SHP77 treated with DMSO at 0.1 percent for 48 hours (cell line): Measurements from ENCODE around the gene CTDNEP1.

Source experiments
- DNase-seq: peaks from one replicate; lab custom pipeline; 2025; lab: John Stamatoyannopoulos, UW

CTDNEP1 gene

DNA sequence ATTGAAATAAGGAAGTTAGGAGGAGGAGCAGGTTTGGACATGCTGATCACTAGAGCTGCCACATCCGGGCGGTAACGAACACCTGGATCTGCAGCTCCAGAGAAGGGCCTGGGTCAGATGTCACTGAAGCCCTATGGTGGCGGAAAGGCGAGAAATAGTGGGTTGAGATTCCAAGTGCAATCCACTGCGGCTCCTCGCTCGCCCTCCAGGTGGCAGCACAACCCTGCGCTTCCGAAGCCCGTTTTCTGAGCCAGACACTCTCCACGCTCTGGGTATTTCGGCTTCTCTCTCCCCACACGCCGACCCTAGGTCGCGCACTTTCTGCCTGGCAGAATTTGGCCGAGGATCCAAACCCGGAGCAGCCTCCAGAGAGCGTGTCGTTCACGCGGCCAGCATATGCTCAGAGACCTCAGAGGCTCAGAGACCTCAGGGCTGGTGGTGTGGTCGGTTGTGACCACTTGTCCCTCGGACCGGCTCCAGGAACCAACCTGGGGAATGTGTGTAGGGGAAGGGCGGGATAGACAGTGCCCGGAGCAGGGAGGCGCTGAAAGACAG lies 29.1 kb upstream of the CTDNEP1 start:
- DNase-seq = peak; percentile 94

DNA sequence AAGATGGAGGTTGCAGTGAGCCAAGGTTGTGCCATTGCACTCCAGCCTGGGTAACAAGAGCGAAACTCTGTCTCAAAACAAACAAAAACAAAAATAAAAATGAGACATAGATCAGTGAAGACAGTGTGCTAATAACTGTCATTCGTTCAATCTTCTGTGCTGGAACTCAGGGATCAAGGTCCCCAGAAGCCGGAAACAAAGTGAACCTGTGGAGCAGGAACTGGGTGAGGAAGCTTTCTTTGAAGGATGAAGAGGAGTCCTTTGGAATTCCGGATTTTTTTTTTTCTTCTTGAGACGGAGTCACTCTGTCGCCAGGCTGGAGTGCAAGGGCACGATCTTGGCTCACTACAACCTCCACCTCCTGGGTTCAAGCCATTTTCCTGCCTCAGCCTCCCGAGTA lies 27.9 kb upstream of the CTDNEP1 start:
- DNase-seq = no peak

DNA sequence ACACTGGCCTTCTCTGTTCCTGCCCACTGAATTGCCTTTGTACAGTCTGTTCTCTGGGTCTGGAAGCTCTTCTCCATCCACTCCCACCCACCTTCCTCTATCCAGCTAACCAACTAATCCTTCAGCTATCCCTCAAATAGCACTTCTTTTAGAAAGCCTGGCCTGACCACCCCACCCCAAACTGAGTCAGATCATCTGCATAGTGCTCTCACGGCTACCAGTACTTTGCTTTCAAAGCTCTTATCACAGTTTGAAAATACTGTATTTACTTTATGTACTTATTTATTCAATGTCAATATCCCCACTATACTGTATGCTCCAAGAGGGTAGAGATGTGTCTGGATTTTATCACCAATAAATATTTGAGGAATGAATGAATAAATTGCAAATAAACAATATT lies 15.2 kb upstream of the CTDNEP1 start:
- DNase-seq = no peak

DNA sequence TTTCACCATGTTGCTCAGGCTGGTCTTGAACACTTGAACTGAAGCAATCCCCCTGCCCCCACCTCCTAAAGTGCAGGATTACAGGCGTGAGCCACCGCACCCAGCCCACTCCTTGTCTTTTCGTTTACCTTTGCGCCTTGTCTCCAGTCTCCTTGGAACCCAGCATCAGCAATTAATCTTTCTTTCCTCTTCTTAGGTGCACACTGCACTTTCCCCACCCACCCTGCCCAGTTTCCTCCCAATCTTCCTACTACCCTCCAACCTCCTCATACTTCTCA lies 12.2 kb upstream of the CTDNEP1 start:
- no peak for DNase-seq

DNA sequence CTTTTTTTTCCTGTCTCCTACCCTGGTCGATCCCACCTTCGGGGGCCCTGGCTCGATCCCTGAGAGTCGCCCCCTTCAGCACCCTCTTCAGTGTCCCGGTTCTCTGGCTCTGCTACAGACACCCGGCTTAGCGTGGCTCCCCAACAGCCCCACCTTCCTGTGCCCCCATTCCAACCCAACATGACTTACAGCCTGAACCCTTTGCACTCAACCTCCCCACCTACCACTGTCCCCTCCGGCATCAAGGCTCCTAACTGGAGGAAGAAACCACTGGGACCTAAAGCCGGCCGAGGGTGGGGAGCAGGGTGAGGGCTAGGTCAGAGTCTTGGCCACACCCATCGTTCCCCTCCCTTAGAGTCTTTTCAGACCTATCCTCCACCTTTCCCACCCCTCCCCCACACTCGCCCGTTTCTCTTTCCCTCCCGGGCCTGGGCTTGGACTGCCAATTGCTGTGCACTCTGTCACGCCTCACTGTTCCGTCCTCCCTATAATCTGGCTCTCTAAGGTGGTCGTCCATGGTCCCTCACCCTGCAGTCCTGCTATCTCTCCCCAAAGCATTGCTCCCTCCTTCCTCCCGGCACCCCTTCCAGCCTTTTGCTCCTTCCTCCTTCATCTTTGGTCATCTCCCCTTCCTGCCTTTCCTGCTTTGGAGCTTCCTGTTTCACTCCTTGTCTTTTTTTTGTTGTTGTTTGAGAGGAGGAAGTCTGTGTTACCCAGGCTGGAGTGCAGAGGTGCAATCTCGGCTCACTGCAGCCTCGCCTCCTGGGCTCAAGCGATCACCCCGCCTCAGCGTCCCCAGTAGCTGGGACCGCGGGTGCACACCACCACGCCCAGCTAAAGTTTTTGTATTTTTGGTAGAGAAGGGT lies 11.6 kb upstream of the CTDNEP1 start:
- DNase-seq = no peak

DNA sequence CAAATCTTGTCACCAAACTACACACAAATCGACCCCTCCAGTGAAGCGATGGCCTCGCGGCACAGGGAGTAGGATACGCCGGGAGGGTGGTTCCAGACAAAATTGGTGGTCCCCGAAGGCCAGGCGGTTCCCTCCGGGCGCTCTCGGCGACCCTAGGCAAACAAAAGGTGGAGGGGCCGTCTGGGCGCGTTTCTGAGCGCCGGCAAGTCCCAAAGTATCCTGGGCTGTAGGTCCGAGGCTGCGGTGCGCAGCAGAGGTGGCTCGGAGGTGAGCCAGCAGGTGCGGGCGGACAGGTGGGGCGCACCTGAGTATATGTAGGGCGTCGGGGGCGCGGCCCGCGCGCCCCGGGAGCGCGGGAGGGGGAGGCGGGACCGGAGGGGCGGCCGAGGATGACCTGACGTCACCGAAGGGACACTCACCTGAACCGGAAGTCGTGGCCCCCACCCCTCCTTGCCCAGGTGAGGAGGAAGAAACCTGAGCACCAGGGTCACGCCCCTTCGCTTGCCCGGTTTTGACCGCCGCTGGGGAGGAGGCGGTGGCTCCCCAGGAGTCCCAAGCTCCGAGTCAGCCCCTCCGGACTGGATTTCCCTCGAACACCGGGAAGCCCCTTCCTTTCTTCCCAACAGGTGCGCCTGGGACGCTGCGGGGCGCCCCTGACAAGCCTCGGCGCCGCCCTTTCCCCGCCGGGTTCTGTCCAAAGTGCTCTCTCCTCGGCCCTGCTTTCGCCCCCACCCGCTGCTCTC lies 10.8 kb upstream of the CTDNEP1 start, which contains the start of gene CLDN7:
Gene CLDN7 (minus strand): TSS at position 287 of the 743 bp plus-strand sequence. CDS start 435 bp downstream, outside the sequence.
- DNase-seq = no peak

DNA sequence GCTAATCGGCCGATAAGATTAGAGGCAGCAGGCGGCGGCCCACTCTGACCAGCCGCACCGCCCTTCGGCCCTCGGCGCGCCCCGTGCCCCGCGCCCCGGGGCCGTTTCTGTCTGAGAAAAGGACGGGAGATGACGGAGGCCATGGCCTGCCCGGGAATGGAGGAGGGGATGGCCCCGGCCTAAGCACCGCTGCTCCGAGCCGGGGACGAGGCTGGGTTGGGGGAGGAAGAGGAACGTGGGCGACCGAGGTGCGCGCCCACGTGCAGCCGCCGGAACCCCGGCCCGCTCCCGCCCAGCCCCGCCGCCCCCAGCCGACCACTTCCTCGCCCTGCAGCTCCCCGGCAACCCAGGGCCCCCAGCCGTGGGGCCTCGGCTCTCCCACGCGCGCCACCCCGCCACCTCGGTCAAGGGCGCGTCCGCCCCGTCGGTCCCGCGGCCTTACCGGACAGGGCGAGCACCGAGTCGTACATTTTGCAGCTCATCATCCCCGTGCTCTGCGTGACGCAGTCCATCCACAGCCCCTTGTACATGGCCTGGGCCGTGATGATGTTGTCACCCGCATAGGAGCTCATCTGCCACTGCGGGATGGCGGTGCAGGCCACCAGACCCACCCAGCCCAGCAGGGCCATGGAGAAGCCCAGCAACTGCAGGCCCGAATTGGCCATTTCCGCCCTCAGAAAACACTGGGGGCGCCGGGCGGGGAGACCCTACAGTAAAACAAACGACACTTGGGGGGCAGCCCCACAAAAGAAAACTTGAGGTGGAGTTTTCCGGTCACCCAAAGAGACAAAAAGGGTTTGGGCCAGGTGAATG lies 10.1 kb upstream of the CTDNEP1 start:
- no peak for DNase-seq

DNA sequence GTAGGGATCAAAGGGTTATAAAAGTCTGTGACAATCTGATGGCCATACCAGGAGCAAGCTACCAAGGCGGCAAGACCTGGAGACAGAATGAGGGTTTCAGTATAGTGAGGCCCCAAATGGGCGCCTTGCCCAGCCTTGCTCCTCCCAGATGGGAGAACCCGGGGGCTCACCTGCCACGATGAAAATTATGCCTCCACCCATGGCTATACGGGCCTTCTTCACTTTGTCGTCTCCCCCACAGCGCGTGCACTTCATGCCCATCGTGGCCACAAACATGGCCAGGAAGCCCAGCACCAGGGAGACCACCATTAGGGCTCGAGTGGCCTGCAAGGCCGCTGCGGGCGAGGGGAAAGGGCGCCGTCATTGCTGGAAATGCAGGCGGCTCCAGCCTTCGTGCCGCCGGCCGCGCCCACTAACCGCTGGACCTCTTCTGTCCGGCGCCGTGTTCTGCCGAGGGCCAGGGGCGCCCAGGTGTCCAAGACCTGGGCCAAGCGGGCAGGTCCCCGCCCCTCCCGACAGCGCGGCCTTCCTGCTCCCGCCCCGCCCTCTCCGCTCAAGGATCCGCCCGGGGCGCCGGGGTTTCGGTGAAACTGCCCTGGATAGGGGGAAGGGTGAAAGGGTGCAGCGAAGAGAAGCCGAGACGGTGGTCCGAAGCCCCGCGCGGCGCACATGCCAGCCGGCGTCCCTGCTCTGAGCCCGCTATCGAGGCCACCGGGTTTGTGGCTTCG lies 9.3 kb upstream of the CTDNEP1 start:
- no peak for DNase-seq

DNA sequence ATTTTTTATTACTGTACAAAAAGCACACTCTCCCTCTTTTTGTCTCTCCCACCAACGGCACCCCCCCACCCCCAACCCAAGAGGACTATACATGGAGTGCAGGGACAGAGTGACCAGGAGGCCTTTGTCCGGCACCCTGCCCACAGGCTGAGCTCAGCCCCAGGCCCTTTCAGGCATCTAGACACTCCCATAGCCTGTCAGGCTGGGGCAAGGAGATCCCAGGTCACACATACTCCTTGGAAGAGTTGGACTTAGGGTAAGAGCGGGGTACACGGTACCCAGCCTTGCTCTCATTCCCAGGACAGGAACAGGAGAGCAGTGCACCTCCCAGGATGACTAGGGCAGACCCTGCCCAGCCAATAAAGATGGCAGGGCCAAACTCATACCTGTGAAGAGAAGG lies 8.6 kb upstream of the CTDNEP1 start:
- DNase-seq = no peak

DNA sequence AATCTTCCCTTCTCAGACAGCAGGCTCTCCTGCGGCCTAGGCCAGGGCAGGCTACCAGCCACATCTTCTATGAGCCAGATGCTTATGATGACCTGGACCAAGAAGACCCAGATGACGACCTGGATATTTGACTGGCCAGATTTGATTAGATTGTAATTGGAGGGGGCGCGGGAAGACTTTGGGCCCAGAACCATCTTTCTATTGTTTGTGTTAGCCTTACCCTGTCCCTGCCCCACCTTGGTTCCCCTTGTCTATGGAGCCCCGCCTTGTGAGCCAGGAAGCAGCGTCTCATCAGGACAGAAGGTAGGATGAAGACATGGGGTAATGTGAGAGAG lies 8.0 kb upstream of the CTDNEP1 start:
- no peak for DNase-seq

DNA sequence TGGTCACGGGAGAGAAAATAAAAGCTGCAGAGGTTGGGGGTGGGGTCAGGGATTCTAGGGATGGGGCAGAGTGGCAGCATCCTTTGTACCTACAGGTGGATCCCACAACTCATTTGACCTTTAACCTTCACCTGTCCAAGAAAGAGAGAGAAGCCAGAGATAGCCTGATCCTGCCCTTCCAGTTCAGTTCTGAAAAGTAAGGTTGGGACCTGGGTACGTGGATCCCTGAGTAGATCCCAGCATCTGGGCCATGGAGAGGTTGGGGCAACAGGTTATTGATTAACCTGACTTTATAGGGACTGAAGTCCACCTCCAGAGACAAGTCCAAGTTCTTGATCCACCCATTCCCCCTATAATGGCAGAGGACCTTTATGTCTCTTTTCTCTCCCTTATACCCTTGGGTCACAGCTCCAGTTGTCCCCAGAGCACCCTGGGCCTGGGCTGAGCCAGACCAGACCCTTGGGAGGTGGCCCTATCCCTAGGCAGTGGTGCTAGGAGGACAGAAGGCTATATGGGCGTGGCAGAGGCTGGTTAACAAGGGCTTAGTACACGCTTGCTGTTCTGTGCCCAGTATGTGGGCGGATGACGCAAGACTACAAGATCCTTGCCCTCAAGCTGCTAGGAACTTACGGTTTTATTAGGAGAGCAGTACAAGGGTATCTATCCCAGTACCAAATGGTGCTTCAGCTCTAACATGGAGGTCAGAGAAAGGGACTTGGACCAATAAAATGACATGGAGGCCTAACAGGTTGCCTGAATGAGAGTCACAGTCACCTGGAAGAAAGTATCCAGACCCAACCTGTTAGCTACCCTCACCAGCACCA lies 7.4 kb upstream of the CTDNEP1 start:
- no peak for DNase-seq

DNA sequence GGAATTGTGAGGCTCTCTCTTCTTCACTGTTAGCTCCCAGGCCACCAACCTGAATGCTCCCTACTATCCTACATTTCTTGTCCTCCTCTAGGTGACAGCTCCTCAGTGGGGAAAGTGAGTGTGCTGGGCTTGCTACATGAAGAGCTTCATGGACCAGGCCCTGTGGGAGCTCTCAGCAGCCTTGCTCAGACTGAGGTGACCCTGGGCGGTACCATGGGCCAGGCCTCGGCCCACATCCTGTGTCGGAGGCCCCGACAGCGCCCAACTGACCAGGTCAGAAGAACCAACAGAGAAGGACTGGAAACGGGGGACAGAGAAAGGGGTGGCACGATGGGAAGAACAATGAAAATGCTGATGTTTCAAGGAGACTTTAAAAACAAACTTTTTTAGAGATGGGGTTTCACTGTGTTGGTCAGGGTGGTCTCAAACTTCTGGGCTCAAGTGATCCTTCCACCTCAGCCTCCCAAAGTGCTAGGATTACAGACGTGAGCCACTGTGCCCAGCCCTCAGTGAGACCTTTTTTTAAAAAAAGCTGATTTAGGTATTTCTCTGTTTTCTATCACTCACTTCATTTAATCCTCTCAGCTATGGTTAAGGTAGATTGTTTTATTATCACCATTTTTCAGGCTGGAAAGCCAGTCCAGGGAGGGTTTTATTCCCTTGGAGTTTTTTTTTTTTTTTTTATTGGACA lies 5.4 kb upstream of the CTDNEP1 start:
- DNase-seq = no peak

DNA sequence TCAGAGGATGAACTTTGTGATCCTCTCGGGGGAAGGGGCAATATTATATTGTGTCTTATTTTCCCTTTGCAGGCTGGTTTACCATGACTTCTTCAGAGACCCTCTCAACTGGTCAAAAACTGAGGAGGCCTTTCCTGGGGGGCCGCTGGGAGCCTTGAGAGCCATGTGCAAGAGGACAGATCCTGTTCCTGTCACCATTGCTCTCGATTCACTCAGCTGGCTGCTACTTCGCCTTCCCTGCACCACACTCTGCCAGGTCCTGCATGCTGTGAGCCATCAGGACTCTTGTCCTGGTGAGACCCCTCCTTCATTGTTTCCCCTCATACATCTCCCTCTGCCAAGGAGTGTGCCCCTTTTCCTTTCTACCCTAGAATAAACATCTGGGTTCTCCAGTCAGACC lies 3.0 kb upstream of the CTDNEP1 start:
- no peak for DNase-seq

DNA sequence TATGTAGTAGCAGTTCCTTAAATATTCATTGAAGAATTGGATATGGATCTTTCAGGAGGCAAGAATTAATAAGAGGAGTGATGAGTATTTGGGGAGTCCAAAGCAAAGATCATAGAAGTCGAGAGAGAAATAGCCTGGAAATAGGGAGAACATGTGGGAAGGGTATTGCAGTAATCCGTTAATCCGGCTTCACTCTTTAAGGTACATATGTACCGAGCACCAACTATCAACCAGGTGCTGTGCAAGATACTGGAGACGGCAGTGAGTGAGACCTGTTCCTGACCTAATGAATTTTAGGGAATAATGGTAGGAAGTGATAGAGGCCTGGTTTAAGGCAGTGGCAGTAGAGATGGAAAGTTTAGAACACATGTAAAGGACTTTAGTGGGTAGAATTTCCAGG lies 1.5 kb upstream of the CTDNEP1 start:
- no peak for DNase-seq

DNA sequence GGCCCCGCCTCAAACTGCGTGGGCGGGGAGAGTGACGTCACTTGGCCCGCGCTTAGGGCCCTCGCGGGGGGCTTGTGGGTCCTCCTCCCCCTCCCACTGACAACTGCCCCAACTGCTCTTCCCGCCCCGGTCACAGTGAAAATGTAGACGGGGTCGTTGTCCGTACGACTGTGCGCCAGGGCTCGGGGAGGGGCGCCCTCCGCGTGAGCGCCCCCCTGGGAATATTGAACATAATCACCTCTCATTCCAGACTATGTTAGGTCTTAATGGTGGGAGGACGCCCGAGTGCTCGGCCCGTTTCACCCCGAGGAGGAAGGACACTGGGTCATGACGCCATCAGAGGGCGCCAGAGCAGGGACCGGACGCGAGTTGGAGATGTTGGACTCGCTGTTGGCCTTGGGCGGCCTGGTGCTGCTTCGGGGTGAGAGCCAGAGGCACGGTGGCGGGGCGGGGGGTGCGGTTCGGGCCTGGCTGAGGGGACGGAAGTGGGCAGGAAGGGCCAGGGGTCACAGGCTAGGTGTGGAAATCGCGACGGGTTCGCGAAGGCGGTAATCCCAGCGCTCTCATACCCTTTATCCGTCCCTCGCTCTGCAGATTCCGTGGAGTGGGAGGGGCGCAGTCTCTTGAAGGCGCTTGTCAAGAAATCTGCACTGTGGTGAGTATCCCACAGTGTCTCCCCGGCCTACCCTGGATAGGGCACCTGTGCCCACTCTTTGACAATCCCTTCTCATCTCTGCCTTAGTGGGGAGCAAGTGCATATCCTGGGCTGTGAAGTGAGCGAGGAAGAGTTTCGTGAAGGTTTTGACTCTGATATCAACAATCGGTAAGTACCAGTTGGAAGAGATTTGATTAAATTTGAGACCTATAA lies 876 bp upstream of the CTDNEP1 start, which contains the start of gene ELP5:
Gene ELP5 (plus strand): TSS at position 40 of the 868 bp plus-strand sequence. CDS start 336 bp downstream, at position 376.
- DNase-seq = peak; percentile 95

DNA sequence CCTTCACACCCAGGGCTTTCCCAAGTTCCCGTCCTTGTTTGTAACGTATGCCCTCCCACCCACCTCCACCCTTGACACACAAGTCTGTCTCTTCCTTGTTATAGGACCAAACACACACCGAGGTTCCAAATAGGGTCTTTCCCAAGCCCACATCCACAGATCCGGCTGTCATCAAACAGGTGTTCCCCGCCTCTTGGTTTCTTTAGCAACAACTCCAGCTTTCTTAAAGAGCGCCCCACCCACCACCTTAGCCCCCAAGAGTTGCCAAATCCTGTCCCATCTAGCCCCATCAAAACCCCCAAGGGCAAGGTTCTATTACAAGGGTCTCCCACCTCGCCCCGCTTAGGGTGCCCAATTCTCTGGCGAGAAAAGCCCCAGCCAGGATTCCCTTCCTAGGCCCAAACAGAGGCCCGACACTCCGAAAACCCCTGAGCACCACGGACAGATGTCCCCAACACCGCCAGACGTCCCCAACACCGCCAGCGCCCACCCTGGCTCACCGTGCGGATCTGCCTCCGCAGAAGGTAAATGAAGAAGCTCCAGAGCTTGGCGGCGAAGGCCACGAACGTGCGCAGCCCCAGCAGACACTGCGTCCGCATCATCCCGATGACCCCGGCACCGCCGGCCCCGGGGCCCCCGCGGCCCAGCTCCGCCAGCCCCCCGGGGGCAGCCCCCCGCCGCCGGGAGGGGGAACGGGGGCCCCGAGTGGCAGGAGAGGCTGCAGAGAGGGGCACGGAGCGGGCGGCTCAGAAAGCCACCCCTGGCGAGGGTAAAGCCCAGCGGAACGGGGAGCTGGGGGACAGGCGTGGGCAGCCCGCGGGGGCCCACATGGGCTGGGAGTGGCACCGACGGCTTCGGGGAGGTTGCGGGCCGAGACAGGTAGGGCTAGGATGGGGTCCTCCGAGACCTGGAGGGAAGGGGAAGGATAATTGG lies 573 bp downstream of the CTDNEP1 start:
- no peak for DNase-seq

DNA sequence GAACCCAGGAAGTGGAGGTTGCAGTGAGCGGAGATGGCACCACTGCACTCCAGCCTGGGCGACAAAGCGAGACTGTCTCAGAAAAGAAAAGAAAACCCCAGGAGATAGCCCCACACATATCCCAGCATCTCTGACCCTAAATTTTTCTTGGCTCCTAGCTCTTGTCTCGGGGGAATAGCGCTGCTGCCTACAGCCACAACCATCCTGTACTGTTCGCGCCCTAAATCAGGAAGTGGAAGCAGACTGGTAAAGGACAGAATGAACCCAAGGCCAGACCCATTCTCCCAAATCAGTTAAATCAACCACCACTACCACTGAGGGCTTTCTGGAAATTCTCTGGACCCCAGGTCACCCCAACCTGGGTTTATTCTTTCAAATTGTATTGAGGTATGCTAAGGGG lies 1.7 kb downstream of the CTDNEP1 start:
- DNase-seq = no peak

DNA sequence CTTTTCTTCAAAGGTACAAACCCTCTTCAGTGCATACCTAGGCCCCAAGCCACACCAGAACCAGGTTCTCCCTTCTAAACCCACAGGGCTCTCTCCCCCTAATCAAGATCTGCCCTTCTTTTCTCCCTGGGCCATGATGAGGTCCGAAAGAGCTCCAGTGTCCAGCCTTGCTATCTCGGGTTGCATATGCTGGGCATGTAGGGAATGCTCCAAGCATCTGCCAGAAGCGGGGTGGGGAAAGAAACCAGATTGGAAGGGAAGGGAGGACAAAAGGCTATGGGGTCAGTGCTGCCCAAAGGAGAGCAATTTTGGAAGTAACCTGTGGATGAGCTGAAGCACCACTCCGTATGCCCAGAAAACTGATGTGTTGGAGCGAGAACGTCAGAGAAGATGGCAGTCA lies 2.3 kb downstream of the CTDNEP1 start:
- DNase-seq = no peak
